ENCODE data around the gene ABCF3. TPM values are rescaled to one million over a fixed set of nuclear protein-coding genes. Genes with fewer than 3 reads are reported as not detected.

Gene ABCF3
- total and polyA plus RNA-seq, 2 of the 13 experiments (the other 11 are each of a cell fraction or from before 2014, with no cell fraction given): 38.8 to 46.5 TPM

GRCh38 chr3:184174646-184175492 is 11.1 kb upstream of the ABCF3 start, which contains the start of gene AP2M1 (continued):
- TF ChIP-seq KIAA2018 (CRISPR knock-in tag; IDR thresholded peaks at IDR 0.05; ENCODE audit: borderline replicate concordance) (peak; percentile 59; the same call in 1 of the 2 replicates), GABPB1 (CRISPR knock-in tag; IDR thresholded peaks at IDR 0.05) (peak; percentile 90), ZSCAN29 (CRISPR knock-in tag; conservative IDR thresholded peaks at IDR 0.05) (no peak), CREM (IDR thresholded peaks at IDR 0.05) (peak; percentile 98), CREM (CRISPR knock-in tag; IDR thresholded peaks at IDR 0.05) (no peak), POGZ (CRISPR knock-in tag; IDR thresholded peaks at IDR 0.05) (peak; percentile 58; the same call in 1 of the 2 replicates), ZNF546 (CRISPR knock-in tag; conservative IDR thresholded peaks at IDR 0.05) (no peak), RFX1 (IDR thresholded peaks at IDR 0.05) (no peak), CENPT (CRISPR knock-in tag; IDR thresholded peaks at IDR 0.05; ENCODE audit: low read depth) (no peak), ZNF746 (CRISPR knock-in tag; IDR thresholded peaks at IDR 0.05) (0 out of 2 replicates have a peak, but pooled peaks have one; percentile 11), ZFP91 (CRISPR knock-in tag; IDR thresholded peaks at IDR 0.05; ENCODE audit: borderline replicate concordance) (peak; percentile 77; the same call in 1 of the 2 replicates), ZMYM3 (CRISPR knock-in tag; IDR thresholded peaks at IDR 0.05) (no peak), SKIL (CRISPR knock-in tag; IDR thresholded peaks at IDR 0.05; ENCODE audit: borderline replicate concordance) (no peak), ZNF446 (CRISPR knock-in tag; IDR thresholded peaks at IDR 0.05) (no peak)

Measured in HepG2 (cell line).